Retina (tissue), 1 donor: ENCODE data around the gene DOK3.

ENCODE experiments used
- DNase-seq: peaks from one replicate; pipeline ENCODE4 v3.0.0-alpha.2; 2016

DOK3 gene

DNA sequence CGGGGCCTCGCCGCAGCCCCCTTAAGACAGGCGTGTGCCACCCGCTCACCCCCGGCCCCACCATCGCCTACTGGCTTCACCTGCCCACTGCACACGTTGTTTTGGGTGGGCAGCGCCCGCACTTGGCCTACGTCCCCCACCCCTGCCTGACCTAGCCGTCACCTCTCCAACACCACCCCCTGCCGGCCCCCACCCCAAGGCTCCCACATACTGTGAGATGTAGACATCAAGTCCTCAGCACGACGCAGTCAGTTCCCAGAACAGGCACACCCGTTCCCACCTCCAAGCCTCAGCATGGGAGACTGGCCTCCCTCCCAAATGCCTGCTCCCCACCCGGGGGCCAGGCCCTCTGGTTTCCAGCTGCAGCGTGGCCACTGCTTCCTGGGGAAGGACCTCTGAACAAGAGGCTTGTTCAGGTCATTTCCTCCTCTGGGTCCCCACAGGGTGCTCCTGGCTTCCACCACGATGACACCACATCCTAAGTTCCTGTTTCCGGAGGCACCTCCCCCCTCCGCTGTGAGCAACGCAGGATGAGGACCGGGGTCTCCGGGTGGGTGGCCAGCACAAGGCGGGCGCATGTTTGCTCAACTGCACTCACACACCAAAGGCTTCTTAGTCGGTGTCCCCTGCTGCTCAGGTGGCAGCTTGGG lies 47.5 kb downstream of the DOK3 start:
- DNase-seq, result no peak

- DNase-seq, result no peak
These were observed 49.6 kb downstream of the DOK3 start for GRCh38 chr5:177459819-177460628.

GRCh38 chr5:177459357-177459756 lies 50.3 kb downstream of the DOK3 start:
- DNase-seq, result no peak

DNA sequence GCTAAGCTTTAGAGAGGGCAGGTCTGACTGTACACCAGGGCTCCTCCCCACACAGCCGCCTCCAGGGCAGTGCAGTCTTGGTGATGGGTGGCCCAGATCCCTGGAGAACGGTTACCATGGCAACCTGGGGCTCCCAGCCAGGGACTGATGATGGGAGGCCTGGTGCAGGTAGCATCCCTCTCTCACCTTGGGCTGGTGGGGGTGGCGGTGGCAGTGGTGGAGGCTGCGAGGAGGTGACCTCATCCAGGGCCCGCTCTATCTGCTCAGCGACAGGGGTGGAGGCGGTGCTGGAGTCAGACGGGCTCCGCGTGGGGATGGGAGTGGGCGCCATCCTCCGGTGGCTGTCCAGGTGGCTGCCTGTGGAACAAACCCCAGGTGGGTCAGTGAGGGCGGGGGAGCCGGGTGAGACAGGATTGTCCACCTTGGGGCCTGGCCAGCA lies 50.7 kb downstream of the DOK3 start:
- DNase-seq, result peak; percentile 43

GRCh38 chr5:177457852-177458681 lies 51.6 kb downstream of the DOK3 start:
- DNase-seq, result no peak

DNA sequence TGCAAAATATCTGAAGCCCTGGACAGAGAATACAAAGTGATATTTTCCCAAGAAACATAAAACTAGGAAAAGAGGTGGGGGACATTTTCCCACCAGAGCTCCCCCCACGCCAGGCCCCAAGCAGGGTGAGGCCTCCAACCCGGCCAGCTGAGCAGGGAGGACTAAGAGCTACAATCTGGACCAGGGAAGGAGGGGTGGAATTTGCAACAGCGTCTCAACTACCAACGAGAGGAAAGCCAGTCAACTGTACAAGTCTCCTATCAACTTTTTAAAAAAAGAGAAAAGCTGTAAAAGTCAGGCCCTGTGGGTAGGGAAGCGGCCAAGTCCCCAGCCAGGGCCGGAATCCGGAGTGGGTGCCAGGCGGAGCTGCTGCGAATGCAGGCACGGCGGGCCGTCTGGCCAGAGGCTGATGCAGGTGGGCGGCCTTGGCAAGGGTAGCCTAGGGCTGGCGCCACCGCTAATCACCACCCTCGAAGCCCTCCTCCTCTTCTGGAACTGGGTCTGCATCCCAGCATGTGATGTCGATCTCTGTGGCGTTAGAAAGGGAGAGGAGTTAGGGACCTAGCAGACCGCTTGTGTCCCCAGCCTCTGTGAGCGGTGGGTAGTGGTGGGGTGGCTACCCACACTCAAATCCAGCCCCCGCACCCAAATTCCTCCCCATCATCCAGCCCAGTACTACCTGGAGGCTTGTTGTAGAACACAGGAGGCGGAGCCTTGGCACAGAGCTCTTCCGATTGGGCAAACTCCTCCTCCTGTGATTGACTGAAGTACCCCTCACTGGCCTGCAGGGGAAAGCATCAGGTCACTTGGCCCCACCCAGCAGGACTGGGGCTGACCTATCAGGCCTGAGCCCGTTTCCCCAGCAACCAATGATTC lies 52.4 kb downstream of the DOK3 start:
- DNase-seq, result peak; percentile 91

DNA sequence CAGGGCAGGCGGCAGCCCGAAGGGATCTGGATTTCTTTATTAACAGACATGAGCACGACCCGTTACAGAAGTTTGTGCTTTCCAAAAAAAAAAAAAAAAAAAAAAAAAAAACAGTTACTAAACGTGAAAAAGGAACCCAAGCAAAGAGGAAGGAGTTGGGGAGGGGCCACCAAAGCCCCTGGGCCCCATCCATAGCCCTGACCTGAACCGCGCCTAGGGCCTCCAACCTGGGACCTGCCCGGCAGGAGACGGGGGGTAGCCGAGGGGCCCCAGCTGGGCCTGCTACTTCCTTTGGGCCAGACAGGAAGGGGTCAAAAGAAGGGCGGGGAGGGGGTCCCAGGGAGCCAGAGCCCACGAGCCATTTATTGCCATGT lies 53.0 kb downstream of the DOK3 start:
- DNase-seq, result no peak

DNA sequence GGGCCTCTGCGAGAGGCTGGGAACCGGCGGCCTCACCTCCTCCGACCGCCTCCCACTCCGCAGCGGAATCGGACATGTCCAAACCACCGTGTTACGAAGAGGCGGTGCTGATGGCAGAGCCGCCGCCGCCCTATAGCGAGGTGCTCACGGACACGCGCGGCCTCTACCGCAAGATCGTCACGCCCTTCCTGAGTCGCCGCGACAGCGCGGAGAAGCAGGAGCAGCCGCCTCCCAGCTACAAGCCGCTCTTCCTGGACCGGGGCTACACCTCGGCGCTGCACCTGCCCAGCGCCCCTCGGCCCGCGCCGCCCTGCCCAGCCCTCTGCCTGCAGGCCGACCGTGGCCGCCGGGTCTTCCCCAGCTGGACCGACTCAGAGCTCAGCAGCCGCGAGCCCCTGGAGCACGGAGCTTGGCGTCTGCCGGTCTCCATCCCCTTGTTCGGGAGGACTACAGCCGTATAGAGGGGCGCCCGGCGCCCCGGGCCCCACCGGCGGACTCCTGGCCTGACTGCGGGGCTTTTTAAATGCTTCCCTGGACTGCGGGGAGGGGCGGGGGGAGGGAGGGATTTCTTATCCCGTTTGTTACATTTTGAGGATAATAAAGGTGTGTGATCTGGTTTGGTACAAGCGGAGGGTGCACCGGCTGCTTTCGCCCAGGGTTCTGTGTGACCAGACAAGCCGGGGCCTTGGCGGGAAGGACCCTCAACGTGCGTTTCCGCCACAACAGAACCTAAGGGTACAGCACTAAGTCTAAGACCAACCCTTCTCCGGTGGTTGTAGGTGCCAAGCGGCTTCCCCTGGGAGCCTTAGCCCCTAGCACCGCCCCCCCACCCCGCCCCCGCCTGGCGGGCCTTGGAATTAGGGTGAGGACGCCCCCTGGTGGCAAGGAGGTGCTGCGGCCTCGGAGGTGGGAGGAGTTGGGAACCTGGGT lies 53.7 kb downstream of the DOK3 start:
- DNase-seq, result peak; percentile 89

DNA sequence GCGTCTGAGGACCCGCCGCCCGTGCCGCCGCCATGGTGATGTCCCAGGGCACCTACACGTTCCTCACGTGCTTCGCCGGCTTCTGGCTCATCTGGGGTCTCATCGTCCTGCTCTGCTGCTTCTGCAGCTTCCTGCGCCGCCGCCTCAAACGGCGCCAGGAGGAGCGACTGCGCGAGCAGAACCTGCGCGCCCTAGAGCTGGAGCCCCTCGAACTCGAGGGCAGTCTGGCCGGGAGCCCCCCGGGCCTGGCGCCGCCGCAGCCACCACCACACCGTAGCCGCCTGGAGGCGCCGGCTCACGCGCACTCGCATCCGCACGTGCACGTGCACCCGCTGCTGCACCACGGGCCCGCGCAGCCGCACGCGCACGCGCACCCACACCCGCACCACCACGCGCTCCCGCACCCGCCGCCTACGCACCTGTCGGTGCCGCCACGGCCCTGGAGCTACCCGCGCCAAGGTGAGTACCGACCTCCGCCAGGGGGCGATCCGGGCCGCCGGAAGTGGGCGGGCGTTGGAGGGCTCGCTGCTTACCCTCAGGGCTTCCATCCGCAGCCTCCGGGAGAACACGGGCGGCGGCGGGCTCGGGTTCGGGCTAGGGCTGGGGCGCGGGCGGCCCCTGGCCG lies 54.5 kb downstream of the DOK3 start:
- peak; percentile 94 for DNase-seq

- DNase-seq, result peak; percentile 98
These were observed 55.1 kb downstream of the DOK3 start for GRCh38 chr5:177454397-177455035.

GRCh38 chr5:177453852-177454396 lies 55.7 kb downstream of the DOK3 start:
- DNase-seq, result no peak

DNA sequence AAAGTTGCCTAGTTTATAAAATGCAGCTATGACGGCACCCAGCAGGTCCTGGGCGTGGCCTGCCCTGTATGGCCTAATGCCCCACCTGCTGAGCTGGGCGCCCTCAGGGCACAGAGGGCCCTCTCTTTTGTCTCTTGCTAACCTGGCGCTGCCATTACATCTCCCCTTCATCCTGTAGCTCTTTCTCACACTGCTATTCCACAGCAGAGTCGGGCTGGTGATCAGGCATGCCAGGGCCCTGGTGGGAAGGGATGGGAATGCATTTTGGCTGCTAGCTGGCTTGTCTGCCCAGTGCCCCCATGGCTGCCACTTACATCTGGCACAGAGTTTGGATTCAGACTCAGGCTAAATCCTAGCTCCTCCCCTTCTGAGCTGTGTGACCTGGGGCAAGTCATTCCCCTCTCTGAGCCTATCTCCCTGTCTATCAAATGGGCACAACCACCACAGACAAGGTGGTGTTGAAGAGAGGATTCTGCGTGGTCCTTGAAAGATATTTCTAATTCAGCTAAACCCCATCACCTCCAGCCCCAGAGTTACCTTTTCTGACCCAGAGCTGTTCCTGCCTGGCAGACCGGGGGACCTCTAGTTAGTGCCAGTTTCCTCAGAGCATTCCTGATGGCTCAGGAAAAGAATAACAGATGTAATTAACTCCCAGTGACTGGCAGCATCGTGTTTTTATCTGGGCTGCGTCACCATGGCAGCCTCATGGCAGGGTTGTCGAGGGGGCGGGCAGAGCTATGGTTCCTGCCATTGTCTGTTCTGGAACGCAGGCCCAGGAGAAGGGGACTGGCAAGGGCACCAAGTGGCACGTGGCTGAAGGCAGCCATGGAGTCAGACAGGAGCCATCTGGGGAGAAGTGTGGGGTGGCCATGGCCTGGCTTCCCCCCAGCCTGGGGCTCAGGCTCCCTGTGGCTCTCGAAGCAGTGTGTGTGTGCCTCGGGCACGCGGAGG lies 56.7 kb downstream of the DOK3 start:
- no peak for DNase-seq
